ENCODE results near the gene XRCC4.

DNA sequence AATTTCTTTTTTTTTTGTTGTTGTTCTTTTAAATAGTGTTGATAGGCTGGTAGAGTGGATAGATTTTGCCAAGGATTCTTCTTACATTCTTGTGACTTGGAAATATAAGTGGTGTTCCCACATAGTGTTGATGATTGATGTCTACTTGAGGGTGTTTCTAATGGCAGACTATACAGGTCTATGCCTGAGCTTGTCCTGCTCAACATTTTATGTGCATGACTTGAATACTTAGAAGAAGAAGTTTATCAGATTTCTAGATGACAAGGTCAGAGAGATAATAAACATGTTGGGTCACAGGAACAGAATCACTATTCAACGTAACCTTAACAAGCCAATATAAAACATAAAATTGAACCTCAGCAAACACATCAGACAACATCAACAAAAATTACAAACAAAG is 24.2 kb downstream of the XRCC4 start:
- TF ChIP-seq ZBTB48 (tag by site-specific recombination; IDR thresholded peaks at IDR 0.05): no peak
- no peak for TF ChIP-seq ZNF776 (tag by site-specific recombination; IDR thresholded peaks at IDR 0.05; ENCODE audit: borderline replicate concordance)
- no peak for TF ChIP-seq ZNF660 (tag by site-specific recombination; IDR thresholded peaks at IDR 0.05)
- TF ChIP-seq, protein P1, sequence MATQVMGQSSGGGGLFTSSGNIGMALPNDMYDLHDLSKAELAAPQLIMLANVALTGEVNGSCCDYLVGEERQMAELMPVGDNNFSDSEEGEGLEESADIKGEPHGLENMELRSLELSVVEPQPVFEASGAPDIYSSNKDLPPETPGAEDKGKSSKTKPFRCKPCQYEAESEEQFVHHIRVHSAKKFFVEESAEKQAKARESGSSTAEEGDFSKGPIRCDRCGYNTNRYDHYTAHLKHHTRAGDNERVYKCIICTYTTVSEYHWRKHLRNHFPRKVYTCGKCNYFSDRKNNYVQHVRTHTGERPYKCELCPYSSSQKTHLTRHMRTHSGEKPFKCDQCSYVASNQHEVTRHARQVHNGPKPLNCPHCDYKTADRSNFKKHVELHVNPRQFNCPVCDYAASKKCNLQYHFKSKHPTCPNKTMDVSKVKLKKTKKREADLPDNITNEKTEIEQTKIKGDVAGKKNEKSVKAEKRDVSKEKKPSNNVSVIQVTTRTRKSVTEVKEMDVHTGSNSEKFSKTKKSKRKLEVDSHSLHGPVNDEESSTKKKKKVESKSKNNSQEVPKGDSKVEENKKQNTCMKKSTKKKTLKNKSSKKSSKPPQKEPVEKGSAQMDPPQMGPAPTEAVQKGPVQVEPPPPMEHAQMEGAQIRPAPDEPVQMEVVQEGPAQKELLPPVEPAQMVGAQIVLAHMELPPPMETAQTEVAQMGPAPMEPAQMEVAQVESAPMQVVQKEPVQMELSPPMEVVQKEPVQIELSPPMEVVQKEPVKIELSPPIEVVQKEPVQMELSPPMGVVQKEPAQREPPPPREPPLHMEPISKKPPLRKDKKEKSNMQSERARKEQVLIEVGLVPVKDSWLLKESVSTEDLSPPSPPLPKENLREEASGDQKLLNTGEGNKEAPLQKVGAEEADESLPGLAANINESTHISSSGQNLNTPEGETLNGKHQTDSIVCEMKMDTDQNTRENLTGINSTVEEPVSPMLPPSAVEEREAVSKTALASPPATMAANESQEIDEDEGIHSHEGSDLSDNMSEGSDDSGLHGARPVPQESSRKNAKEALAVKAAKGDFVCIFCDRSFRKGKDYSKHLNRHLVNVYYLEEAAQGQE (tag by site-specific recombination; IDR thresholded peaks at IDR 0.05): no peak
